ENCODE measurements around the gene ATP6V0A4. TPM values are rescaled to one million over a fixed set of nuclear protein-coding genes. Genes with fewer than 3 reads are reported as not detected.

ATP6V0A4 gene
- total RNA-seq, 1 experiment from 2014 or later = not detected

- no peaks in the 10 kb centered on the region; the same call in 1 of the 2 replicates for H3K27me3 ChIP-seq (ENCODE audit: insufficient read depth, low read length)
- ChIA-PET CTCF (no interaction called here), RAD21 (ENCODE audit: low non-redundant PET in 1 of 2, low total read pairs in 2 of 2, uncharacterized antibody in 2 of 2, unreplicated experiment in 2 of 2) (no interaction called here), POLR2A (no interaction called here)
- H3K4me1 ChIP-seq (ENCODE audit: control insufficient read depth in 1 of 2, insufficient read depth in 2 of 2, low read length in 2 of 2) = no peaks in the 10 kb centered on the region
- intact Hi-C loops (cut with micrococcal nuclease) = no loop called here
- H3K36me3 ChIP-seq (ENCODE audit: control insufficient read depth in 1 of 2, insufficient read depth in 2 of 2, low read length in 2 of 2) = no peaks in the 10 kb centered on the region
- H4K20me1 ChIP-seq (ENCODE audit: insufficient read depth) = no peaks in the 10 kb centered on the region
- H3K4me3 ChIP-seq (replicated peaks in 1 of 2; ENCODE audit: low read depth in 1 of 2, low read length in 2 of 2) = no peak overlapping the region
- no peaks in the 10 kb centered on the region for H3K9me3 ChIP-seq (ENCODE audit: control insufficient read depth in 1 of 2, insufficient read depth in 1 of 2, low read depth in 1 of 2, low read length in 2 of 2)
- no peak overlapping the region for H2AFZ ChIP-seq (ENCODE audit: low read depth, low read length, poor library complexity, severe bottlenecking)
- ATAC-seq (no peak), DNase-seq (ENCODE audit: low read depth, low spot score) (no peak)
- no peak overlapping the region for H3K9ac ChIP-seq (ENCODE audit: low read length)
- TF ChIP-seq CEBPB (IDR thresholded peaks at IDR 0.05; ENCODE audit: low read depth) (no peak), ZNF274 (IDR thresholded peaks at IDR 0.05; ENCODE audit: low read depth, low read length) (no peak), RAD21 (IDR thresholded peaks at IDR 0.05; ENCODE audit: low read depth) (no peak), CTCF (IDR thresholded peaks at IDR 0.05 in 2 of 3, conservative IDR thresholded peaks at IDR 0.05 in 1 of 3; ENCODE audit: borderline replicate concordance in 1 of 3, insufficient read depth in 1 of 3, low read depth in 2 of 3, low read length in 2 of 3) (no peak), EZH2phosphoT487 (IDR thresholded peaks at IDR 0.05; ENCODE audit: borderline replicate concordance) (no peak), SP1 (IDR thresholded peaks at IDR 0.05; ENCODE audit: low read depth) (no peak), EZH2 (IDR thresholded peaks at IDR 0.05) (no peak), ZBTB33 (IDR thresholded peaks at IDR 0.05; ENCODE audit: extremely low read depth, insufficient replicate concordance, low read length) (no peak), CBX3 (IDR thresholded peaks at IDR 0.05; ENCODE audit: low read depth) (no peak), POLR2A (IDR thresholded peaks at IDR 0.05; ENCODE audit: borderline replicate concordance, extremely low read depth, insufficient read depth, insufficient read length) (no peak), TCF7L2 (IDR thresholded peaks at IDR 0.05; ENCODE audit: borderline replicate concordance, extremely low read depth, insufficient read depth, insufficient read length) (no peak), POLR2AphosphoS5 (IDR thresholded peaks at IDR 0.05; ENCODE audit: low read depth, low read length) (no peak), JUND (IDR thresholded peaks at IDR 0.05) (no peak), MAX (IDR thresholded peaks at IDR 0.05) (no peak), REST (IDR thresholded peaks at IDR 0.05; ENCODE audit: low read depth) (no peak), ELF1 (IDR thresholded peaks at IDR 0.05; ENCODE audit: borderline replicate concordance, low read depth) (no peak)
- no peaks in the 10 kb centered on the region for H3K9me2 ChIP-seq (ENCODE audit: insufficient read depth)
- no peak overlapping the region for H3K4me2 ChIP-seq (ENCODE audit: low read length)
- no TSS peak for BruUV-seq (replicated peaks)
- no peak overlapping the region for H3K27ac ChIP-seq (ENCODE audit: low read depth, low read length)
- H3K79me2 ChIP-seq (ENCODE audit: insufficient read depth, low read length) = no peaks in the 10 kb centered on the region
Observed at GRCh38 chr7:138832966-138833365, 35.0 kb upstream of the ATP6V0A4 start.
